ACHN (cell line): ENCODE results near the gene HYAL2.

ENCODE experiments used
- DNase-seq: peaks from one replicate; pipeline ENCODE4 v3.0.0-alpha.2; 2015
- in situ Hi-C: cut with HindIII; loops from 2 replicates; pipeline ENCODE4 v1.10.0; 2017; ENCODE audit warnings: low sequenced_read_pairs, low pct_ligation_motif_present, low pct_unique_long_range_greater_than_20kb

HYAL2 gene

GRCh38 chr3:50322386-50323091 is at the start of gene HYAL2:
Gene HYAL2, minus strand, starts transcription at chr3:50322745. Its CDS starts 2,256 bp downstream, at chr3:50320489.
- DNase-seq = no peak
- in situ Hi-C loops = no loop called here

- in situ Hi-C loops = no loop called here
- no peak for DNase-seq
Observed at GRCh38 chr3:50371133-50371685, 48.7 kb upstream of the HYAL2 start.

GRCh38 chr3:50370594-50370993 is 48.0 kb upstream of the HYAL2 start:
- no peak for DNase-seq
- in situ Hi-C loops = no loop called here

- DNase-seq = no peak
Observed at GRCh38 chr3:50369012-50369670, 46.6 kb upstream of the HYAL2 start.

GRCh38 chr3:50365842-50366220 is 43.3 kb upstream of the HYAL2 start:
- in situ Hi-C loops = no loop called here
- DNase-seq = no peak

More at GRCh38 chr3:50369012-50369670, 46.6 kb upstream of the HYAL2 start:
- in situ Hi-C loops = no loop called here

- in situ Hi-C loops = no loop called here
- DNase-seq = peak; percentile 75
Observed at GRCh38 chr3:50365080-50365841, 42.7 kb upstream of the HYAL2 start.

- in situ Hi-C loops = no loop called here
- no peak for DNase-seq
Observed at GRCh38 chr3:50364573-50365079, 42.1 kb upstream of the HYAL2 start.

GRCh38 chr3:50359760-50360110 is 37.2 kb upstream of the HYAL2 start:
- in situ Hi-C loops = no loop called here
- no peak for DNase-seq

GRCh38 chr3:50358911-50359759 is 36.6 kb upstream of the HYAL2 start, which contains the start of gene TMEM115:
Gene TMEM115, minus strand, starts transcription at chr3:50359521. Its CDS starts 458 bp downstream, at chr3:50359063.
- in situ Hi-C loops = no loop called here
- peak; percentile 96 for DNase-seq

- in situ Hi-C loops = no loop called here
- no peak for DNase-seq
Observed at GRCh38 chr3:50358355-50358910, 35.9 kb upstream of the HYAL2 start.

- DNase-seq = no peak
- in situ Hi-C loops = no loop called here
Observed at GRCh38 chr3:50357481-50357880, 34.9 kb upstream of the HYAL2 start.

GRCh38 chr3:50356553-50356952 is 34.0 kb upstream of the HYAL2 start:
- no peak for DNase-seq
- in situ Hi-C loops = no loop called here

- no peak for DNase-seq
- in situ Hi-C loops = no loop called here
Observed at GRCh38 chr3:50355829-50356552, 33.4 kb upstream of the HYAL2 start.

- DNase-seq = no peak
- in situ Hi-C loops = no loop called here
Observed at GRCh38 chr3:50354850-50355249, 32.3 kb upstream of the HYAL2 start.

- in situ Hi-C loops = no loop called here
Observed at GRCh38 chr3:50354186-50354764, 31.7 kb upstream of the HYAL2 start.

GRCh38 chr3:50353245-50354004 is 30.9 kb upstream of the HYAL2 start:
- DNase-seq = no peak
- in situ Hi-C loops = no loop called here

More at GRCh38 chr3:50354186-50354764, 31.7 kb upstream of the HYAL2 start:
- DNase-seq = no peak
